ENCODE results near the gene SLC36A4. TPM values are rescaled to one million over a fixed set of nuclear protein-coding genes. Genes with fewer than 3 reads are reported as not detected.

Gene SLC36A4
- total RNA-seq, 1 donor from 2014 or later, result 67.6 TPM

DNA sequence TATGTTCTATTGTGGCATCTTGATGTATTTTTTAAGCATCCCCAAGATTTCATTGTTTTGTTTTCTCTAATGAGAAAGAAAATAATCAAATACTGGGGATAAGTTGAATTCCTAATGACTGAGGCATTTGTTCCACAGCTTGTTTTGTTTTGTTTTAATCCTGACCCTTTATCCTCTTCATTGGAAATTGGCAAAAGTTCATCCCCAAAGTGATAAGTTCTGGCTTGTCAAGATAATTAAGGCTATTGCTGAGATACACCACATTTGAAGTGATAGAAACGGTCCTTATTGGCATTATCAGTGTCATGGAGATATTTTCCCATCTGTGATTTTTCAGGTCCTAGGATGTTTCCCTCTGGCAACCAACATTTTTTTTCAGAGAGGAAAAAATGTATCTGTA lies 65.0 kb downstream of the SLC36A4 start:
- peaks cover 20% of the 10 kb centered on the region for H3K4me1 ChIP-seq
- H3K4me1 Mint-ChIP-seq, result peaks cover 7% of the 10 kb centered on the region
- no peak overlapping the region for H3K27ac ChIP-seq
- TF ChIP-seq EZH2phosphoT487 (IDR thresholded peaks at IDR 0.05) (no peak), EZH2 (IDR thresholded peaks at IDR 0.05) (no peak)
- TF ChIP-seq, protein P1, sequence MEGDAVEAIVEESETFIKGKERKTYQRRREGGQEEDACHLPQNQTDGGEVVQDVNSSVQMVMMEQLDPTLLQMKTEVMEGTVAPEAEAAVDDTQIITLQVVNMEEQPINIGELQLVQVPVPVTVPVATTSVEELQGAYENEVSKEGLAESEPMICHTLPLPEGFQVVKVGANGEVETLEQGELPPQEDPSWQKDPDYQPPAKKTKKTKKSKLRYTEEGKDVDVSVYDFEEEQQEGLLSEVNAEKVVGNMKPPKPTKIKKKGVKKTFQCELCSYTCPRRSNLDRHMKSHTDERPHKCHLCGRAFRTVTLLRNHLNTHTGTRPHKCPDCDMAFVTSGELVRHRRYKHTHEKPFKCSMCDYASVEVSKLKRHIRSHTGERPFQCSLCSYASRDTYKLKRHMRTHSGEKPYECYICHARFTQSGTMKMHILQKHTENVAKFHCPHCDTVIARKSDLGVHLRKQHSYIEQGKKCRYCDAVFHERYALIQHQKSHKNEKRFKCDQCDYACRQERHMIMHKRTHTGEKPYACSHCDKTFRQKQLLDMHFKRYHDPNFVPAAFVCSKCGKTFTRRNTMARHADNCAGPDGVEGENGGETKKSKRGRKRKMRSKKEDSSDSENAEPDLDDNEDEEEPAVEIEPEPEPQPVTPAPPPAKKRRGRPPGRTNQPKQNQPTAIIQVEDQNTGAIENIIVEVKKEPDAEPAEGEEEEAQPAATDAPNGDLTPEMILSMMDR (IDR thresholded peaks at IDR 0.05), result no peak
- no peak overlapping the region for H3K4me3 ChIP-seq
- H3K9me3 Mint-ChIP-seq, result peaks cover 6% of the 10 kb centered on the region
- H3K79me2 ChIP-seq (ENCODE audit: low read depth), result no peaks in the 10 kb centered on the region
- no peak overlapping the region for H3K4me2 ChIP-seq
- no peak overlapping the region for H3K4me3 Mint-ChIP-seq
- no peaks in the 10 kb centered on the region for H3K27me3 Mint-ChIP-seq (ENCODE audit: insufficient read depth, low read depth)
- H2AFZ ChIP-seq (replicated peaks), result no peak overlapping the region
- no peaks in the 10 kb centered on the region for H3K27me3 ChIP-seq
- DNase-seq (ENCODE audit: low spot score), result no peak
- peaks cover 10% of the 10 kb centered on the region for H3K36me3 Mint-ChIP-seq
- H4K20me1 ChIP-seq (ENCODE audit: low read depth), result no peaks in the 10 kb centered on the region
- no peaks in the 10 kb centered on the region for H3K36me3 ChIP-seq
- no peaks in the 10 kb centered on the region for H3K9me3 ChIP-seq (ENCODE audit: low read depth)
- no peak overlapping the region for H3K9ac ChIP-seq
- H3F3A ChIP-seq (ENCODE audit: low read depth), result peaks cover 18% of the 10 kb centered on the region
- no peak overlapping the region for H3K27ac Mint-ChIP-seq

DNA sequence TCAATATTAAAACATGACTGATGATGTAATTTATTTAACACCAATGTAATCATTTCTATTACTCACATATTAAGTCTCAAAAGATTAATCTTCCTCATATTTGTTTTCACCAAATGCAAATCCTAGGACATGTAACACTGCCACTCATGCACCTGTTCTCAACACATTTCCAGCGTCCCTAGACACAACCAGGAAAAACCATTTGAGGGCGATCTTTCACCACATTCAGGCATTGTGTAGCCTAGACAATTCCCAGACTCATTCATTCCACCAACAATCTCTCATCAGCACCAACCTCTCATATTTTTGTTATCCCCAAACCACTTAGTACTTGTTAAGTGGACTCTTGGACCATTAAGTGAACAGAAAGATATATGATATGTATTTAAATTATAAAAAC lies 66.1 kb downstream of the SLC36A4 start:
- H3K79me2 ChIP-seq (ENCODE audit: low read depth), result no peaks in the 10 kb centered on the region
- peak; percentile 57 for DNase-seq (ENCODE audit: low spot score)
- Mint-ChIP-seq H3K4me3 (no peak overlapping the region), H3K27ac (no peak overlapping the region), H3K4me1 (peaks cover 7% of the 10 kb centered on the region), H3K27me3 (ENCODE audit: insufficient read depth, low read depth) (no peaks in the 10 kb centered on the region), H3K9me3 (peaks cover 6% of the 10 kb centered on the region), H3K36me3 (peaks cover 10% of the 10 kb centered on the region)
- H3K4me2 ChIP-seq, result no peak overlapping the region
- no peaks in the 10 kb centered on the region for H4K20me1 ChIP-seq (ENCODE audit: low read depth)
- H3K4me3 ChIP-seq, result no peak overlapping the region
- peaks cover 18% of the 10 kb centered on the region for H3F3A ChIP-seq (ENCODE audit: low read depth)
- no peak overlapping the region for H3K27ac ChIP-seq
- no peaks in the 10 kb centered on the region for H3K9me3 ChIP-seq (ENCODE audit: low read depth)
- H3K4me1 ChIP-seq, result peaks cover 20% of the 10 kb centered on the region
- TF ChIP-seq, protein P1 (IDR thresholded peaks at IDR 0.05), result peak; percentile 60
- TF ChIP-seq EZH2phosphoT487 (IDR thresholded peaks at IDR 0.05) (no peak), EZH2 (IDR thresholded peaks at IDR 0.05) (no peak)
- no peaks in the 10 kb centered on the region for H3K36me3 ChIP-seq
- H3K9ac ChIP-seq, result no peak overlapping the region
- H2AFZ ChIP-seq (replicated peaks), result no peak overlapping the region
- no peaks in the 10 kb centered on the region for H3K27me3 ChIP-seq

DNA sequence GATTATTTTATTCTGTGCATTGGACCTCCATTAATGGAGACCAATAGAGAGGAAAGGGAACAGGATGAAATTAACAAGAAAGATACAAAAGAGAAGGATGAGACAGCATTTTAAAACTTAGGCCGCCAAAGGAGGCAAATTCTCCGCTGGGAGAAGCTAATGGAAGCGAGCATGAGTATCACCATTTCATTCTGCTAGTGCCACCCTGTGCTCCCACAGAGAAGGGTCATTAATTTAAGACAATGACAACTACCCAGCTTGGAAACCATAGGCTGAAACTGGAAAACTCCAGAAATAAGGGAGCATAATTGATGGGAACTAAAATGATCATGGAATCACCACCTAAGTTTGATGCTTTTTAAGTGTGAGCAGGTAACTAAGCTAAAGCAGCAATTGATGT lies 69.2 kb downstream of the SLC36A4 start:
- peaks cover 3% of the 10 kb centered on the region for H3K4me1 Mint-ChIP-seq
- Histone ChIP-seq H4K20me1 (ENCODE audit: low read depth) (no peaks in the 10 kb centered on the region), H3K4me3 (no peak overlapping the region), H3K4me2 (no peak overlapping the region), H3K9me3 (ENCODE audit: low read depth) (no peaks in the 10 kb centered on the region), H3K27me3 (no peaks in the 10 kb centered on the region), H3K27ac (no peak overlapping the region), H3K9ac (no peak overlapping the region), H3K4me1 (peaks cover 10% of the 10 kb centered on the region), H3F3A (ENCODE audit: low read depth) (peaks cover 11% of the 10 kb centered on the region), H3K79me2 (ENCODE audit: low read depth) (no peaks in the 10 kb centered on the region), H3K36me3 (no peaks in the 10 kb centered on the region), H2AFZ (replicated peaks) (no peak overlapping the region)
- no peak overlapping the region for H3K4me3 Mint-ChIP-seq
- no peaks in the 10 kb centered on the region for H3K27me3 Mint-ChIP-seq (ENCODE audit: insufficient read depth, low read depth)
- H3K36me3 Mint-ChIP-seq, result no peaks in the 10 kb centered on the region
- no peak for DNase-seq (ENCODE audit: low spot score)
- no peaks in the 10 kb centered on the region for H3K9me3 Mint-ChIP-seq
- no peak for TF ChIP-seq EZH2 (IDR thresholded peaks at IDR 0.05)
- no peak for TF ChIP-seq EZH2phosphoT487 (IDR thresholded peaks at IDR 0.05)
- TF ChIP-seq, protein P1 (IDR thresholded peaks at IDR 0.05), result no peak
- H3K27ac Mint-ChIP-seq, result no peak overlapping the region
